ENCODE data around the gene PFKFB3. TPM values are rescaled to one million over a fixed set of nuclear protein-coding genes. Genes with fewer than 3 reads are reported as not detected.

The PFKFB3 gene
- total RNA-seq, 2 donors from 2014 or later = 120 to 153 TPM

DNA sequence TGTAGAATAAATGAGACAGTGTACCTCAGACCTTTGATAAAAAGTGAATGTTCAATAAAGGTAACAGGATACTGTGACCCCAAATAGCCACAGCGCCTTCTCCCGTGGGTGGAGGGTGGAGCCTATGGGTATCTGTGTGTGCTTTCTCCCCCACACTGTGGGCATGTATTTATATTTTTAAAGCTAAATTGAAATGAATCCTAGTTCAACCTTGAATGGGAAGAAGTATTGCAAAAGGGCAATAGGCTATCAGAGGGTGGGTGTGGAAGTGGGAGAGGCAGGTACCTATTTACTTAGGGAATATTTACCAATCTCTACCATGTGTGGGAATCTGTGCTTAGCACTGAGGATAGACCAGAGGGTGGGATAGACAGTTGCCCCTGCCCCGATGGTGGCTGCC, 68.9 kb downstream of the PFKFB3 start:
- no peaks in the 10 kb centered on the region for H3K27me3 Mint-ChIP-seq (ENCODE audit: low read depth)
- ATAC-seq (replicated peaks in 1 of 2) (no peak), DNase-seq (no peak)
- H3K27ac Mint-ChIP-seq = peak overlapping the region; percentile 90
- peaks cover 4 to 18% of the 10 kb centered on the region in 2 donors for H3K36me3 Mint-ChIP-seq (ENCODE audit: insufficient read depth in 2 of 2)
- peak overlapping the region; percentile 71 to 83 for H3K4me3 Mint-ChIP-seq
- H3K4me1 Mint-ChIP-seq (ENCODE audit: low read depth) = peaks cover 93% of the 10 kb centered on the region
- peaks cover 0 to 4% of the 10 kb centered on the region in 2 donors for H3K9me3 Mint-ChIP-seq

DNA sequence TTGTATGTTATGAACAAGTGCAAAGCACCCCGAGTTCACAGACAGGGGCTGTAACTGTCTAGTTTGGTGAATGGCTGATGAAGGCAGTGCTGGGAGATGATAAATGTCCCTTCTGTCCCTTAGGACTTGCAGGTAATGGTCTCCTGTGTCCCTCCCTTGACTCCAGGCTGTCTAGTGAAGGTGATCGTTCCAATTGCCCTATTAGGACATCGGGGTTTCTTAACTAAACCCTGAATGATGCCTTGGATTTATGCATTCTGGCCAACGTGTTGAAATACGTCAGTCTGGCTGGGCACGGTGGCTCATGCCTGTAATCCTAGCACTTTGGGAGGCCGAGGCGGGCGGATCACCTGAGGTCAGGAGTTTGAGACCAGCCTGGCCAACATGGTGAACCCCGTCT, 69.4 kb downstream of the PFKFB3 start:
- no peaks in the 10 kb centered on the region for H3K27me3 Mint-ChIP-seq (ENCODE audit: low read depth)
- H3K4me3 Mint-ChIP-seq = peak overlapping the region in 1 of 2 donors; percentile 71
- DNase-seq (no peak), ATAC-seq (replicated peaks in 1 of 2) (no peak)
- peaks cover 7 to 21% of the 10 kb centered on the region in 2 donors for H3K36me3 Mint-ChIP-seq (ENCODE audit: insufficient read depth in 2 of 2)
- peaks cover 0 to 6% of the 10 kb centered on the region in 2 donors for H3K9me3 Mint-ChIP-seq
- H3K27ac Mint-ChIP-seq = no peak overlapping the region
- H3K4me1 Mint-ChIP-seq (ENCODE audit: low read depth) = peaks cover 93% of the 10 kb centered on the region

DNA sequence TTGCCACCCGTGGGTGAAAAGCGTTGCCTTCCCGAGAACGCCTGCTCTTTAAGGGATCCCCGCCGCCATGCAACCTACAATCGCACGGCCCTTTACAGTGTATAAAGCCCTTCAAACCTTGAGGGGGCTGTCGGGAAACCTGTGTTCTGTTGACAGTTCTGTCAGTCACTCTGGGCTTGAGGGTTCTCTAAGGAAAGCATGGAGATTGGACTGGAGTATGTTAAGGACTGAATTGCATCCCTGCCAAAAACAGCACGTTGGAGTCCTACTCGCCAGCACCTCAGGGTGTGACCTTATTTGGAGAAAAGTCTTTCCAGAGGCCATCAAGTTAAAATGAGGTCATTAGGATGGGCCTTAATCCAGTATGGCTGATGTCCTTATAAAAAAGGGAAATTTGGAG, 70.6 kb downstream of the PFKFB3 start:
- Mint-ChIP-seq H3K27me3 (ENCODE audit: low read depth) (no peaks in the 10 kb centered on the region), H3K9me3 (peaks cover 2 to 8% of the 10 kb centered on the region in 2 donors), H3K36me3 (ENCODE audit: insufficient read depth in 2 of 2) (peaks cover 10 to 30% of the 10 kb centered on the region in 2 donors), H3K27ac (peak overlapping the region; percentile 28), H3K4me1 (ENCODE audit: low read depth) (peaks cover 94% of the 10 kb centered on the region), H3K4me3 (no peak overlapping the region)
- no peak for DNase-seq
- ATAC-seq (replicated peaks in 1 of 2) = no peak

DNA sequence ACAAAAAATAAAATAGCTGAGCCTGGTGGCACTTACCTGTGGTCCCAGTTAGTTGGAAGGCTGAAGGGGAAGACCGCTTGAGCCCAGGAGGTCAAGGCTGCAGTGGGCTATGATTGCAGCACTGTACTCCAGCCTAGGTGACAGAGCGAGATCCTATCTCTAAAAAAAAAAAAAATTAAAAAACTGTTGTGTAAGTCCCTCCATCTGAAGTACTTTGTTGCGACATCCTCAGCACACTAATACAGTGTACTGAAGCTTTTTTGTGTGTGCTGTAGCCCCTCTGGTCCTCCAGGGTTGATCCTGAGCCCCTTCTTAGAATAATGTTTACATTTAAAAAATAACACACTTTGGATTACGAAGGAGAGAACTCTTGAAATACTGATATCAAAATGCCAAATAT, 71.3 kb downstream of the PFKFB3 start:
- no peak for ATAC-seq (replicated peaks in 1 of 2)
- Mint-ChIP-seq H3K9me3 (peaks cover 2 to 8% of the 10 kb centered on the region in 2 donors), H3K27me3 (ENCODE audit: low read depth) (no peaks in the 10 kb centered on the region), H3K36me3 (ENCODE audit: insufficient read depth in 2 of 2) (peaks cover 10 to 30% of the 10 kb centered on the region in 2 donors), H3K4me1 (ENCODE audit: low read depth) (peaks cover 91% of the 10 kb centered on the region), H3K27ac (no peak overlapping the region), H3K4me3 (peak overlapping the region in 1 of 2 donors; percentile 84)
- no peak for DNase-seq

DNA sequence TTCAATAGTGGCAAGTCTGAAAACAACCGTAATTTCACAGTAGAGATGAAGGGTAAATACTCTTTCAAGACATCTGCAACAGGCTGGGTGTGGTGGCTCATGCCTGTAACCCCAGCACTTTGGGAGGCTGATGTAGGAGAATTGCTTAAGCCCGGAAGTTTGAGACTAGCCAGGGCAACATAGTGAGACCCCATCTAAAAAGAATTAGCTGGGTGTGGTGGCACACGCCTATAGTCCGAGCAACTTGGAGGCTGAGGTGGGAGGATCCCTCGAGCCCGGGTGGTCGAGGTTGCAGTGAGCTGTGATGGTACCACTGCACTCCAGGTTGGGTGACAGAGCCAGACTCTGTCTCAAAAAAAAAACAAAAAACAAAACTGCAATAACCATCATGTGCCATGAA, 71.8 kb downstream of the PFKFB3 start:
- no peaks in the 10 kb centered on the region for H3K27me3 Mint-ChIP-seq (ENCODE audit: low read depth)
- H3K36me3 Mint-ChIP-seq (ENCODE audit: insufficient read depth in 2 of 2) = peaks cover 9 to 28% of the 10 kb centered on the region in 2 donors
- H3K27ac Mint-ChIP-seq = no peak overlapping the region
- DNase-seq = no peak
- peak overlapping the region; percentile 74 to 84 for H3K4me3 Mint-ChIP-seq
- H3K4me1 Mint-ChIP-seq (ENCODE audit: low read depth) = peaks cover 86% of the 10 kb centered on the region
- no peak for ATAC-seq (replicated peaks in 1 of 2)
- H3K9me3 Mint-ChIP-seq = peaks cover 2 to 6% of the 10 kb centered on the region in 2 donors

DNA sequence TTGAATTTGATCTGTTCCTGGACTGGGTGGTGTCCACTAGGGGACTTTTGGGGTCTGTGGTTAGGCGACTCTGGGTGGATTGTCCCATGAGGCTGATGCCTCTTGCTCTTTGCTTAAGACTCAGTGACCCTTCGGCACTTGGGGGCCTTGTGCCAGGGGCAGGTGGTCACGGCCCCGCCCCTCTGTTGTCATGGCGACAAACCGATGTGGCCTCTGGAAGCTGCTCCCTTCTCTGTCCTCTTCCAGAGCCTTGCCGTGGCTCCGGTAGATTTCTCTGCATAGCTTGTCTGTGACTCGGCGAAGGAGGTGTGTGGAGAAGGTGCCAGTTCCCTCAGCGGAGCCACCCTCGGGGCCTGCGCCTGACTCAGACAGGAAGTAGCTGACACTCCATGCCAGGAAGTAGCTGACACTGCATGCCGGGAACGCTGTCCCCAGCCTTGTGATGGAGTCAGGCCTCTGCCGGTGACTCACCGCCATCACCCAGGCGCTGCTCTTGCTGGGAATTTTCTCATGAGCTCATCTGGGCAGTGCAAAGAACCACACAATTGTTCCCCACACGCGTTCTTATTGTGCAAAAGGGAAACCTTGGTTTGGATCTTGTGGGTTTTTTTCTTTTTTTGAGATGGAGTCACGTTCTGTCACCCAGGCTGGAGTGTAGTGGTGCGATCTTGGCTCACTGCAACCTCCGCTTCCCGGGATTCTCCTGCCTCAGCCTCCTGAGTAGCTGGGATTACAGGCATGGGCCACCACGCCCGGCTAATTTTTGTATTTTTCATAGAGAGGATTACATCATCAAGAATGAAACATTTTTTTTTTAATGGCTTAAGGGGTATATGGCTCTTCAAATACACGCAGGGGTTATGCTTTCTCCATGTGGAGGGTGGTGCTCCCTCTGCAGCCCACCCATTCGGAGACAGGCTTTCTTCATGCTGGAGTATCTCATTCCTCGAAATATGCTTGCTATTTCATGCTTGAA, 72.6 kb downstream of the PFKFB3 start:
- DNase-seq = peak; percentile 91 to 96
- H3K4me1 Mint-ChIP-seq (ENCODE audit: low read depth) = peaks cover 82% of the 10 kb centered on the region
- peak overlapping the region; percentile 74 to 84 for H3K4me3 Mint-ChIP-seq
- ATAC-seq (replicated peaks in 1 of 2) = peak; percentile 83 to 89
- H3K36me3 Mint-ChIP-seq (ENCODE audit: insufficient read depth in 2 of 2) = peaks cover 7 to 31% of the 10 kb centered on the region in 2 donors
- H3K27me3 Mint-ChIP-seq (ENCODE audit: low read depth) = no peaks in the 10 kb centered on the region
- peak overlapping the region; percentile 89 for H3K27ac Mint-ChIP-seq
- peaks cover 2 to 5% of the 10 kb centered on the region in 2 donors for H3K9me3 Mint-ChIP-seq

DNA sequence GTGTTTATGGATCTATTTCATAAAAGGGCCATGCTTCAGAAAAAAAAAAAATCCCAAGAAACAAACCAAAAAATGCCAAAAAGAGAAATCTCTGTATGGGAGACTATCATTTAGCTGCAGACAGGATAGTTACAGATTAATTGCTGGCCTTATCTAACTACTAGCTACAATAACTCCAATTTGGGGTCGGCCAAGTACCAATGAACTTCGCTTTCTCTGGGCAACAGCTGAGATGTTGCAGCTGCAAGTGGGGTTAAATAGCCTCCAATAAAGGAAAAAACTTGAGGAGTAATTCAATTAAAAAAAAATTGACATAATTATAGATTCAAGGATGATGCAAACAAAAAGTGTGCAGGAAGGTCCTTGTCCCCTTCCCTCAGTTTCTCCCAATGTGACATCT, 73.6 kb downstream of the PFKFB3 start:
- Mint-ChIP-seq H3K27me3 (ENCODE audit: low read depth) (no peaks in the 10 kb centered on the region), H3K27ac (peak overlapping the region; percentile 89), H3K9me3 (peaks cover 2 to 5% of the 10 kb centered on the region in 2 donors), H3K4me1 (ENCODE audit: low read depth) (peaks cover 78% of the 10 kb centered on the region), H3K4me3 (peak overlapping the region in 1 of 2 donors; percentile 84), H3K36me3 (ENCODE audit: insufficient read depth in 2 of 2) (peaks cover 7 to 24% of the 10 kb centered on the region in 2 donors)
- ATAC-seq (replicated peaks in 1 of 2) (no peak), DNase-seq (no peak)

DNA sequence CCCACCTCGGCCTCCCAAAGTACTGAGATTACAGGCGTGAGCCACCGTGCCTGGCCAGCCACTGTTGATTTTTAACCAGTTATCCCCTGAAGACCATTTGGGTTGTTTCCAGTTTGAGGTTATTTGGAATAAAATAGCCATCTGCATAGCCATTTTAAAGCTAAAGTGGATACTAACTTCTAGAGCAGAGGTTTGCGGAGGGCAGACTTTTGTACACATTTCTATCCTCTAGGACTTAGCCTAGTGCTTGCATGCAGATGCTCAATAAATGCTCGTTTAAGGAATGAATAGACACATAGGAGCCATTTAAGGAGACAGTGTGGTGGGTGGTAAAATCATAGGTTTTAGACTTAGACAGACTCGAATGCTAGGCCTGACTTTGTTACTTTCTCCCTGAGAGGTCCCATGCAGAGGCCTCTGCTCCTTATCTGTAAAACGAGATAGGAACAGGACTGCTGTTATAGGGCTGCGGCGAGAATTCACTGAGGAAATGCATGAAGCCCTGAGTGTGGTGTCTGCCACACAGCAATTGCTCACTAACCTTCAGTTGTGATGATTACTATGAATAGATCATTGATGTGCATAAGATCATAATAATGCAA, 75.9 kb downstream of the PFKFB3 start:
- no peak for ATAC-seq (replicated peaks in 1 of 2)
- Mint-ChIP-seq H3K27me3 (ENCODE audit: low read depth) (no peaks in the 10 kb centered on the region), H3K27ac (no peak overlapping the region), H3K36me3 (ENCODE audit: insufficient read depth in 2 of 2) (peaks cover 7 to 25% of the 10 kb centered on the region in 2 donors), H3K9me3 (peaks cover 2 to 5% of the 10 kb centered on the region in 2 donors), H3K4me3 (no peak overlapping the region), H3K4me1 (ENCODE audit: low read depth) (peaks cover 79% of the 10 kb centered on the region)
- no peak for DNase-seq

DNA sequence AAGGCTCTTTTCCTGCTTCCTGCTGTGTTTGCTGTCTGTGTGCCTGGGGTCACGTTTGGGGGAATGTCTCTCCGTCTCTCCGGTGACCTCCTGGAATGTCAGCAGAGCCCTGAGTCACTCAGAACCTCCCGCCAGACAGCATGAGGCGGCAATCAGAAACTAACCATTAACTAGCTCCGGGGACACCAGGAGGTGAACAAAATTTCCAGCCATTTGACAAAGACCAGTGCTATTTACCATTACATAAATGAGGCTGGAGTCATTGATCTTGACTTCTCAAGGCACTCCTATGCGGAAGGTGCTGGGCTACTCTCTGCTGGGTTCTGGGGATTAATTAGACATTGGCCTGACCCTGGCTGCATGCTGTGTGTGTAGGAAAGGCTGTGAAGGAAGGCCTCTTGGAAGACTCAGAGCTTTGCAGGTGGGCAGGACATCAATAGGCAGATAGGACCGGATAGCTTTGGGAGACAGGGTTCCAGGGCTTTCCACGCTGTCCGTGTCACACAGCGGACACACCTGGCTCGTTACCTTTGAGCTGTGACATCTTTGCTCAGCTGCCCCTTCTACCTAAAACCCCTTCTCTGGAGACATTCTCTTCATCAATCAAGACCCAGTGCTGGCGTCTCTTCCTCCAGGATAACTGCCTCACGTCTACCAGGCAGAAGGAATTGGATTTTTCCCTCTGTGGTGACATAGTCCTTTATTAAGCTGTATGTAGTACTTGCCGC, 77.0 kb downstream of the PFKFB3 start:
- peaks cover 7 to 25% of the 10 kb centered on the region in 2 donors for H3K36me3 Mint-ChIP-seq (ENCODE audit: insufficient read depth in 2 of 2)
- no peaks in the 10 kb centered on the region for H3K27me3 Mint-ChIP-seq (ENCODE audit: low read depth)
- H3K27ac Mint-ChIP-seq = peak overlapping the region; percentile 39
- DNase-seq (no peak), ATAC-seq (replicated peaks in 1 of 2) (no peak)
- H3K4me1 Mint-ChIP-seq (ENCODE audit: low read depth) = peaks cover 68% of the 10 kb centered on the region
- H3K9me3 Mint-ChIP-seq = peaks cover 2 to 5% of the 10 kb centered on the region in 2 donors
- no peak overlapping the region for H3K4me3 Mint-ChIP-seq

DNA sequence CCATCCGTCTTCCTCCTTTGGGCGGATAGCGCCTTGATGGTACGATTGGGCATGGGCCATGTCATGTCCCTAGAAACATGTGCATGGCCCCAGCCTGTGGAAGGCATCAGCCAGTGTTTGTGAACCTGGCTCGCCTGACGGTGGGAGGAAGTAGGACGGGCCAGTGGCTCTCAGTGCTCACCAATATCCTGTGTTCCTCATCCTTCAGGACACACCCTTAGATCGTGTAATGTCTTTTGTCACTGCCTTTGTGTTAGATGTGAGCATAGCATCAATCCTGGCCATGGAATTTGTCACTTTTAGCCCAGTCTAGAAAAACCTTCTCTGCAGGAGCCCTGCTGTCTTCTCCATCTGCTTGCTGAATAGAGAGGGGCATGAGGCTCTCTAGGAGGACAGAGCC, 77.6 kb downstream of the PFKFB3 start:
- no peak for ATAC-seq (replicated peaks in 1 of 2)
- peaks cover 2 to 5% of the 10 kb centered on the region in 2 donors for H3K9me3 Mint-ChIP-seq

DNA sequence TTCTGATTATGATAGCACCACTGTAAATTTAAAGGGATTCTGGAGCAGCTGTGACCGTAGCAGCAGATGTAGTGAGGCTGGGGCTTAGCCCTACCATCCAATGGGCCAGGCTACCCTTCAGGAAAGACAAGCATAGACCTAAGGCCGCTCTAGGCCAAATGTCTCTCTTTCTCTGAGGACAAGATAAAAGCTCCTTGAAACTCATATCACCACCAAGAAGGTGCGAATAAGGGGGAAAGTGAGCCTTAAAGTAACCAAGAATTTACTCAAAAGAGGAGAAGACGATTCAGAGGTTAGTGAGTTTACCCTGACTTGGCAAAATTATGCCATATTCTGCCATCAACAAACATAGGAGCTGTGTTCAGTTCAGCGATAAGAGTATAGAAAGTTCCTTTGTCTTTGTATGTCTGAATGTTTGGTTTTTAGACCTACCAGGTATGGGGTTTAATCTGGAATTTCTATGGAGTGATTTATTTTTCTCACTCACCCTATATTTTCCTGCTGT, 79.8 kb downstream of the PFKFB3 start:
- H3K4me1 Mint-ChIP-seq (ENCODE audit: low read depth) = peaks cover 41% of the 10 kb centered on the region
- H3K4me3 Mint-ChIP-seq = peak overlapping the region in 1 of 2 donors; percentile 24
- ATAC-seq (replicated peaks in 1 of 2) (peak; percentile 69 to 92), DNase-seq (no peak)
- H3K27me3 Mint-ChIP-seq (ENCODE audit: low read depth) = no peaks in the 10 kb centered on the region
- H3K36me3 Mint-ChIP-seq (ENCODE audit: insufficient read depth in 2 of 2) = peaks cover 2 to 18% of the 10 kb centered on the region in 2 donors
- H3K27ac Mint-ChIP-seq = no peak overlapping the region
- peaks cover 2% of the 10 kb centered on the region in 2 donors for H3K9me3 Mint-ChIP-seq

More for the DNA sequence above, 77.6 kb downstream of the PFKFB3 start:
- H3K4me3 Mint-ChIP-seq = no peak overlapping the region
- H3K27me3 Mint-ChIP-seq (ENCODE audit: low read depth) = no peaks in the 10 kb centered on the region
- no peak overlapping the region for H3K27ac Mint-ChIP-seq
- H3K36me3 Mint-ChIP-seq (ENCODE audit: insufficient read depth in 2 of 2) = peaks cover 7 to 25% of the 10 kb centered on the region in 2 donors
- DNase-seq = no peak
- peaks cover 62% of the 10 kb centered on the region for H3K4me1 Mint-ChIP-seq (ENCODE audit: low read depth)

DNA sequence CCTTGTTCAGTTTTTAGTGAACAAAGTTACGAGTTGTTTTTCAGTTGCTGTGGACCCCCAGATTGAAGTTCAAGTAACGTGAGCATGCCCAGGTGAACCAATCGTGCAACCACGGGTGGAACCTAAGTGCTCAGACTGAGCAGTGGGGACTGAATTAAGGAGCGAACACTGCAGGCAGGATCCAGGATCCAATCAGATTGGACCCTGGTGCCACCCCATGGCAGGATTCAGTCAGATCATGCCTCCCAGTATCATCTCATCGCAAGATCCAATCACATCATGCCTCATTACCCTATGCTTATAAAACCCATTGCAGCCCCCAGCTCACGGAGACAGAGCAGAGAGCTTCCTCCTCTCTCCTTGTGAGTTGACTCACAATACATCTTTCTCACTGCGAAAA, 80.9 kb downstream of the PFKFB3 start:
- H3K9me3 Mint-ChIP-seq = no peaks in the 10 kb centered on the region

More for the DNA sequence above, 80.9 kb downstream of the PFKFB3 start:
- Mint-ChIP-seq H3K4me3 (no peak overlapping the region), H3K4me1 (ENCODE audit: low read depth) (peaks cover 32% of the 10 kb centered on the region), H3K27ac (no peak overlapping the region), H3K36me3 (ENCODE audit: insufficient read depth in 2 of 2) (peaks cover 0 to 13% of the 10 kb centered on the region in 2 donors), H3K27me3 (ENCODE audit: low read depth) (no peaks in the 10 kb centered on the region)
- DNase-seq (no peak), ATAC-seq (replicated peaks in 1 of 2) (no peak)

Measured in activated T-cell treated with anti-CD3 and anti-CD28 coated beads, Interleukin-2, amount 50 U/mL, for 72 hours (primary cell).